ENCODE results near the gene ANKLE2. TPM values are rescaled to one million over a fixed set of nuclear protein-coding genes. Genes with fewer than 3 reads are reported as not detected.

Gene ANKLE2
- total and polyA plus RNA-seq, 4 donors: 8.4 to 24.1 (median 15.4) TPM

GRCh38 chr12:132707241-132707640 is 54.4 kb downstream of the ANKLE2 start:
- peaks cover 0 to 15% (median 12%) of the 10 kb centered on the region in 4 donors for H3K4me1 ChIP-seq (ENCODE audit: control insufficient read depth in 4 of 4, insufficient read depth in 4 of 4, low read length in 3 of 4)
- H3K4me3 ChIP-seq (ENCODE audit: low read depth in 1 of 3, low read length in 3 of 3): no peak overlapping the region
- no peaks in the 10 kb centered on the region for H3K27me3 ChIP-seq (ENCODE audit: control insufficient read depth in 4 of 4, insufficient read depth in 4 of 4, low read length in 3 of 4)
- no peaks in the 10 kb centered on the region for H3K9me3 ChIP-seq (ENCODE audit: control insufficient read depth in 4 of 4, low read length in 3 of 4)
- H3K36me3 ChIP-seq (ENCODE audit: control insufficient read depth in 4 of 4, insufficient read depth in 3 of 4, low read depth in 1 of 4, low read length in 3 of 4): peaks cover 7 to 20% (median 10%) of the 10 kb centered on the region in 4 donors
- DNase-seq (ENCODE audit: low spot score): no peak
- no peak overlapping the region for H3K27ac ChIP-seq (ENCODE audit: low read depth in 1 of 2, low read length in 2 of 2)
- 97% methylated on average over 6 of the region's 6 CpGs for WGBS
- H3K9ac ChIP-seq (ENCODE audit: low read depth in 1 of 2, low read length in 2 of 2): no peak overlapping the region
- TF ChIP-seq JUND (IDR thresholded peaks at IDR 0.05) (no peak), ZBTB33 (IDR thresholded peaks at IDR 0.05) (no peak), HNF4A (conservative IDR thresholded peaks at IDR 0.05) (no peak), ATF3 (IDR thresholded peaks at IDR 0.05) (no peak), FOXA2 (IDR thresholded peaks at IDR 0.05) (no peak), RAD21 (IDR thresholded peaks at IDR 0.05) (no peak), FOXA1 (IDR thresholded peaks at IDR 0.05) (no peak), REST (IDR thresholded peaks at IDR 0.05) (no peak), CTCF (IDR thresholded peaks at IDR 0.05; ENCODE audit: low read depth, low read length, missing input control) (no peak), RXRA (IDR thresholded peaks at IDR 0.05) (no peak), NR2F2 (IDR thresholded peaks at IDR 0.05) (no peak)

- H3K4me1 ChIP-seq (ENCODE audit: control insufficient read depth in 4 of 4, insufficient read depth in 4 of 4, low read length in 3 of 4): peaks cover 0 to 19% (median 8%) of the 10 kb centered on the region in 4 donors
- H3K27ac ChIP-seq (ENCODE audit: low read depth in 1 of 2, low read length in 2 of 2): no peak overlapping the region
- H3K36me3 ChIP-seq (ENCODE audit: control insufficient read depth in 4 of 4, insufficient read depth in 3 of 4, low read depth in 1 of 4, low read length in 3 of 4): peaks cover 10 to 31% (median 21%) of the 10 kb centered on the region in 4 donors
- H3K9me3 ChIP-seq (ENCODE audit: control insufficient read depth in 4 of 4, low read length in 3 of 4): no peaks in the 10 kb centered on the region
- no peak overlapping the region for H3K4me3 ChIP-seq (ENCODE audit: low read depth in 1 of 3, low read length in 3 of 3)
- no peak overlapping the region for H3K9ac ChIP-seq (ENCODE audit: low read depth in 1 of 2, low read length in 2 of 2)
- no peak for DNase-seq (ENCODE audit: low spot score)
- WGBS: 99% methylated on average over 9 of the region's 9 CpGs
- H3K27me3 ChIP-seq (ENCODE audit: control insufficient read depth in 4 of 4, insufficient read depth in 4 of 4, low read length in 3 of 4): no peaks in the 10 kb centered on the region
- TF ChIP-seq SP1 (IDR thresholded peaks at IDR 0.05) (no peak), RAD21 (IDR thresholded peaks at IDR 0.05) (no peak), EGR1 (IDR thresholded peaks at IDR 0.05; ENCODE audit: low read depth in 2 of 2) (no peak), HNF4A (conservative IDR thresholded peaks at IDR 0.05) (no peak), YY1 (IDR thresholded peaks at IDR 0.05) (no peak), NR2F2 (IDR thresholded peaks at IDR 0.05) (no peak), JUND (IDR thresholded peaks at IDR 0.05) (no peak), CTCF (IDR thresholded peaks at IDR 0.05; ENCODE audit: low read depth, low read length, missing input control) (no peak), MAX (IDR thresholded peaks at IDR 0.05) (no peak), RXRA (IDR thresholded peaks at IDR 0.05) (no peak), ATF3 (IDR thresholded peaks at IDR 0.05) (no peak), TAF1 (conservative IDR thresholded peaks at IDR 0.05) (no peak), FOXA2 (IDR thresholded peaks at IDR 0.05) (no peak), REST (IDR thresholded peaks at IDR 0.05) (no peak)
These were observed 58.0 kb downstream of the ANKLE2 start for GRCh38 chr12:132703641-132704040.
